ENCODE measurements around the gene TSPAN1. TPM values are rescaled to one million over a fixed set of nuclear protein-coding genes. Genes with fewer than 3 reads are reported as not detected.

Gene TSPAN1
- total and polyA plus RNA-seq, 2 experiments from 2014 or later, result not detected

- Histone ChIP-seq H3K27ac (no peak overlapping the region), H3K4me3 (no peak overlapping the region), H3K4me1 (ENCODE audit: low read depth) (peaks cover 8% of the 10 kb centered on the region), H3K27me3 (no peaks in the 10 kb centered on the region), H3K36me3 (peaks cover 6% of the 10 kb centered on the region), H3K9me3 (ENCODE audit: low read depth) (no peaks in the 10 kb centered on the region)
- no peak for TF ChIP-seq CTCF (IDR thresholded peaks at IDR 0.05; ENCODE audit: low read depth, low read length)
- no peak for DNase-seq (ENCODE audit: low read depth in 1 of 2, low spot score in 1 of 2)
Observed at GRCh38 chr1:46184920-46185658, 10.2 kb downstream of the TSPAN1 start.

DNA sequence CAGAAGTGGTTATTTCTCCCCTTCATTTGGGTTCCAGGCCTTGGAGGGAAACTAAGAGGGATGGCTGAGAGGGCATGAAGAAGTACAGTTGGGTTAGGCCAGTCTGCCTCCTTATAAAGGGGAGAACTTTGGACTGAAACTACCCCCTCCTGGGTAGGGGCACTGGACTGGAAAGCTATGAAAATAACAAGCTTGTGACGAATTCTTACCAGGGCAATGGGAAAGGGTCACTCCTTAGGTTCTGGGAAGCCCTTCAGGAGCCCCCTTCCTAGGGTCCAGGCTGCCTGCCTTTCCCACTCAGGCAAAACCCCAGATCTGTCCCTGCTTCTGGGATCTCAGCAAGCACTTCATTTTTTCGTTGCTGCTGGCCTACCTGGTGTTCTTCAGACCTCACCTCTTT lies 11.2 kb downstream of the TSPAN1 start:
- Histone ChIP-seq H3K9me3 (ENCODE audit: low read depth) (no peaks in the 10 kb centered on the region), H3K4me1 (ENCODE audit: low read depth) (peaks cover 8% of the 10 kb centered on the region), H3K4me3 (no peak overlapping the region), H3K27ac (no peak overlapping the region), H3K27me3 (no peaks in the 10 kb centered on the region), H3K36me3 (peaks cover 12% of the 10 kb centered on the region)
- no peak for TF ChIP-seq CTCF (IDR thresholded peaks at IDR 0.05; ENCODE audit: low read depth, low read length)
- DNase-seq (ENCODE audit: low read depth in 1 of 2, low spot score in 1 of 2), result no peak

DNA sequence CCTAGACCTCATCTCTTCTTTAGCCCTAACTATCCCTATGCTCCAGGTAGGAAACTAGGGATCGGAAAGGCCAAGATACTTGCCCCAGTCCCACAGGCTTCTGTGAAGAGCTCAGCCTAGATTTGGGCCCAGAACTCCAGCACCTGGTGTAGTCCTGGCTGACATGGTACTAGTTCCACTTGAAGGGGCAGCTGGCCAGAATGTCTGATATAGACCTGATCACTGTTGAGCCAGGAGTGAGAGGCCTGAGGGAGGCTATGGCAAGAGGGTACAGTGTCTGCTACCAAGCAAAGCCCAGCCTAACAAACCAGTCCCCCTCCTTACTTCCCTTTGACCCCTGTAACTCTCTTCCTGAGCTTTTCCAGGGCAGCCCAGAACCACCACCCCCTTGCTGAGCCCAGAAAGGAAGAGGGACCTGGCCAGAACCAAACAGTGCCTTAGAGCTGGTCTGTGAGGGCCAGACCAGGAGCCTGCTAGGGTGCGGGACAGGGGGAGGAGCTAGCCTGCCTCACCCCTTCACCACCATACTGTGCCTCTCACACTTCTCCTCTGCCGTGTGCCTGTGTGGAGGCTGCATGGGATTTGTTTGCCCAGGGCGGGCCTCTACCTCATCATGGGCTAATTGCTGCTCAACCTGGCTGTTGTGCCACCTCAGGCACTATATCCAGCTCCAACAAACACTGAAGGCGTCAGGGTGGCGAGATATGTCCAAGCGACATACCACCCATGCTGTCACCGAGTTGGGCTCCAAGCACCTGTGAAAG lies 12.4 kb downstream of the TSPAN1 start:
- Histone ChIP-seq H3K27me3 (no peaks in the 10 kb centered on the region), H3K27ac (no peak overlapping the region), H3K36me3 (peaks cover 23% of the 10 kb centered on the region), H3K9me3 (ENCODE audit: low read depth) (no peaks in the 10 kb centered on the region), H3K4me1 (ENCODE audit: low read depth) (peaks cover 8% of the 10 kb centered on the region), H3K4me3 (no peak overlapping the region)
- TF ChIP-seq CTCF (IDR thresholded peaks at IDR 0.05; ENCODE audit: low read depth, low read length), result no peak
- DNase-seq (ENCODE audit: low read depth in 1 of 2, low spot score in 1 of 2), result no peak

DNA sequence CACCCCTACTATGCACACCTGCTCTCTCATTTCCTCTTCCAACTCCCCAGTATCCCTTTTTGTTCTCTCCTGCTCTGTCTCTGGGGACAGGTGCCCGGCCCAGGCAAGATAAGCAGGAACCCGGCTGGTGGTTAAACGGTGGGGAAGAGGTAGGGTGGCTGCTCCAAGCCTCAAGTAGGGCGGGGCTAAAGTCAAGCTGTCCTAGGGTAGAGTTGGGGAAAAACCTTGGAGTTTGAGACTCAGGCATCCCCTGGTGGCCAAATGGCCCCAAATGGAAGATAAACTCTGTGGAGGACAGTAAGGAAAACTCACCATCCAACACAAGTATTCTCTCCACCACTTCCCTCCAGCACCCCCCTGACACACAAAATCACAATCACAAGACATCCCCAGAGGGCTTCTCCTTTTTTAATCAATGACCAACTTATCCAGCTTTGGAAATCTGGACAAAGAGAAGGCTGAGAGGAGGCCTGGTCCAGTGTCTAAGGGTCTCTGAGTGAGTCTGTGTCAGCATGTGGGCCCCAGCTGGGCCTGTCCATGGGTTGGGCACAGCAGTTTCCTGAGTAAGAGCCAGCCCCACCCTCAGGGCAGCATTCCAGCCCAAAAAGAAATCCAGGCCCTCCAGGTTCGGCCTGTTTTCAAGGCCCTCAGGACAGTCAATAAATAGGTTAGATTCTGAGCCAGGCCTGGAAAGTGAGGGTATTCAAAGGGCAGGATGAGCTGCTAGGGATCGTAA lies 13.6 kb downstream of the TSPAN1 start:
- H3K27me3 ChIP-seq, result no peaks in the 10 kb centered on the region
- H3K9me3 ChIP-seq (ENCODE audit: low read depth), result no peaks in the 10 kb centered on the region
- DNase-seq (ENCODE audit: low read depth in 1 of 2, low spot score in 1 of 2), result no peak
- TF ChIP-seq CTCF (IDR thresholded peaks at IDR 0.05; ENCODE audit: low read depth, low read length), result no peak
- H3K36me3 ChIP-seq, result peaks cover 33% of the 10 kb centered on the region
- H3K4me1 ChIP-seq (ENCODE audit: low read depth), result peaks cover 1% of the 10 kb centered on the region
- no peak overlapping the region for H3K27ac ChIP-seq
- no peak overlapping the region for H3K4me3 ChIP-seq

GRCh38 chr1:46190539-46190938 lies 15.7 kb downstream of the TSPAN1 start:
- TF ChIP-seq CTCF (IDR thresholded peaks at IDR 0.05; ENCODE audit: low read depth, low read length), result no peak
- Histone ChIP-seq H3K4me1 (ENCODE audit: low read depth) (no peaks in the 10 kb centered on the region), H3K4me3 (no peak overlapping the region), H3K27me3 (no peaks in the 10 kb centered on the region), H3K27ac (no peak overlapping the region), H3K36me3 (peaks cover 33% of the 10 kb centered on the region), H3K9me3 (ENCODE audit: low read depth) (no peaks in the 10 kb centered on the region)
- no peak for DNase-seq (ENCODE audit: low read depth in 1 of 2, low spot score in 1 of 2)

Data from cardiac muscle cell (in vitro differentiated cells and primary cell).